Iris pigment epithelial cell (primary cell): ENCODE measurements around the gene INHBC.
"Not testable (repeated sequence)": the region's sequence is repeated elsewhere in the genome, so short reads cannot be mapped to it uniquely, and the experiment has no call there.

Experiments used
- DNase-seq: peaks from one replicate; pipeline ENCODE4 v3.0.0-alpha.2; 2011; ENCODE audit warnings: low read depth

Gene INHBC

DNA sequence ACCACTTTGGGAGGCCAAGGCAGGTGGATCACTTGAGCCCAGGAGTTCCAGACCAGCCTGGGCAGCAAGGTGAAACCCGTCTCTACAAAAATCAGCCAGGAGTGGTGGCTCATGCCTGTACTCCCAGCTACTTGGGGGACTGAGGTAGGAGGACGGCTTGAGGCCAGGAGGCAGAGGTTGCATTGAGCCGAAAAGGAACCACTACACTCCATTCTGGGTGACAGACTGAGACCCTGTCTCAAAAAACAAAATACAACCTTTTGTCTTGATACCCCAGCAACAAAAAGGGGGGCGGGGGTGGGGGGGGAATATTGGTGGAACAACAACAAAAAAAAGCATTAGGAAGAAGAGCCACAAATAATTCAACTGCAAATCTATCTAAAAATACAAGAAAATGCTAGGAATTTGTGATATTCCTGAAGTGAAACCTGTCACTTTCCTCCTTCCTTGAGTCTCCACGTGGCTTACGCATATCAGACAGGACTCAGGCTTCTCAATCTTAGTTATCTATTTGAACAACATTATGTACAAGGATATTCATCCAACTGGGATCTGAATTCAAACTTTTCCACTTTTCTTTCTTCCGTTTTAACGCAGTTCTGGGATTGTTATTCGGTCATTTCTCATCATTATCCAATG, 5.0 kb upstream of the INHBC start:
- DNase-seq: peak; percentile 22

DNA sequence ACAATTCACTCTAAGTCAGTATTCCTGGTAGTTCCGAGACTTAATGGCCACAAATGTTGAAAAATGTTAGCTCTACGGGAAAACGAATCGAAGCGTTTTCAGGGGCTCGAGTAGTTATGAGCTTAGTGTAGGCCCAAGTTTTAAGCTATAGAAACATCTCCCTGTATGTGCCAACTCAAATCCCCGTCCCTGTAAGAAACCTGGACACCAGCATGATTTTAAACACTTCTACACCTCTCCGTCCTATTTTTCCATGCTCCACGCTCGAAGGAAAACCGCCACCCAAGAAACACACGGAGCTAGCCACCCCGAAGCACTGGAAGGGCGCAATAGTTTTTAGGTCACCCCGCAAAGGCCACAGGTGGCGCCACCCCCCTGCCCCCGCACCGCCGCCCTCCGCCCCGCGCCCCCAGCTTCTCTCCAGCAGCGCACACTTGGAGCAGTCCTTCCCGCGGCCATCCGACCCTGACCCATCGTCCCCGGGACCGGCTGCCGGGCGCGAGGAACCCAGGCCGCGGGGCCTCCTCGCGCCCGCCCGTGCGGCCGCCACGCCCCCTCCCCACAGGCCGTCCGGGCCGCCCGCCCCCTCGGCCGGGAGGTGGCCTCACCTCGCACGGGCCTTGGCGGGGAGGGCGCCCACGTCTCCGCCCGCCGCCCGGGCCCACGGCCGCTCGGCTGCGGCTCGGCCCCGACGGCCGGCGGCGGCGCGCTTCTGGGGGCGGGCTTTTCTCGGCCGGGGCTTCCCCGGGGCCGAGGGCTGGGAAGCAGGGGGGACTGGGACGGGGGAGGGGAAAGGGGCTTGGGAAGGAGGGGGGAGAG, 4.3 kb upstream of the INHBC start:
- DNase-seq: peak; percentile 31

DNA sequence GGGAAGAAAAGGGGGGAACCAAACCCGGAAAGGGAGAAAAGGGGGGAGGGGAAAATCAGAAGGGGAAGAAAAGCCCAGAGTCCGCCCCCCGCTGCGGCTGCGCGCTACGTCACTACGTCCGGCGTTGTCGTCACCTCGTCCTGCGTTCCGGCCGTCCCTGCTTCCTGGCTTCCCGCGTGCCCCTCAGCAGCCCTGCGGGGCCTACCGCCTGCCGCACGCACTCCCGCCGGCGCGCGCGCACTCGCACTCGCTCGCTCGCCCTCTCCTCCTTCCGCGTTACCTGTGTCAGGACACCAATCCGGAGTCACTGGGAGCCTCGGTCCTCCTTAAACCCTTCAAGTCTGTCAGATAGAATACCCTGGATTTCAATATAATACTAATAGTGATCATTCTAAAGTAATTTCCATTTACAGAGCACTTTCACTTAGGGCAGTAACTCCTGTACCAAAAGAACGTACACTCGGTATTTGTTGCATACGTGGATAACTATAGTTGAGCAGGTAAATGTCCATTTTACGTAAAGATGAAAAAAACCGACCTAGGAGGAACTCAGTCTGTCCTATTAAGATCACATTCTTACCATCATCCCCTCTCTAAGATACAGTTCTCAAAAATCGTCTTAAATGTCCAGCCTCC, 3.5 kb upstream of the INHBC start, which contains the start of gene R3HDM2:
R3HDM2 (minus strand) TSS at position 113 of the 636 bp plus-strand sequence. CDS start 120,615 bp downstream, outside the sequence.
- peak; percentile 95 for DNase-seq

DNA sequence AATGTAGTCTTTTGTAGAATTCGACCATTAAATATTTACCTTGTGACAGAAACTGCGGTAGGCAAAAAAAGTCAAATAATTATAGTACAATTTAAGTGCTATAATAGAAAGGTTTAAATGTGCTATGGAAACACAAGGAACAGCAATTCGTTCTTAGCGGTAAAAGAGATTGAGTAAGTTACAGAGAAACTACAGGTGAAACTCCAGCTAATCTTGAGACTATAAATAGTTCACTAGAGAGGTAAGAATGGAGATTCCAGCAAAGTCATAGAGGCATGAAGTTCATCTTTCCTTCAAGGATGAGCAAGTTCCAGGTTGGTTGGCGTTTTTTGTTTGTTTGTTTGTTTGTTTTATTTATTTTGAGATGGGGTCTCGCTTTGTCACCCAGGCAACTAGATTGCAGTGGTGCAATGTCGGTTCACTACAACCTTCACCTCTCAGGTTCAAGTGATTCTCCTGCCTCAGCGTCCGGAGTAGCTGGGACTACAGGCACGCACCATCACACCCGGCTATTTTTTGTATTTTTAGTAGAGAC, 2.9 kb upstream of the INHBC start:
- DNase-seq: no peak

DNA sequence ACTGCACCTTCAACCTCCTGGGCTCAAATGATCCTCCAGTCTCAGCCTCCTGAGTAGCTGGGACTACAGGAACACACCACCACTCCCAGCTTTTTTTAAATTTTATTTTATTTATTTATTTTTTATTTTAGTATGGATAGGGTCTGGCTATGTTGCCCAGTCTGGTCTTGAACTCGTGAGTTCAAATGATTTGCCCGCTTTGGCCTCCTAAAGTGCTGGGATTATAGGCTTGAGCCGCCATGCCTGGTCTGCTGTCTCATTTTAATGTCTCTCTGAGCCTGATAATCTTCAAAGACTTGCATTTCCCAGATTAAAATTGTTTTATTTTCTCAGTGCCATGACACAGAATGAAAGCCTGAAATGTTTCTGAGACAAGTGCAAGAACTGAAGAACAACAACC, 1.2 kb upstream of the INHBC start:
- DNase-seq: no peak

DNA sequence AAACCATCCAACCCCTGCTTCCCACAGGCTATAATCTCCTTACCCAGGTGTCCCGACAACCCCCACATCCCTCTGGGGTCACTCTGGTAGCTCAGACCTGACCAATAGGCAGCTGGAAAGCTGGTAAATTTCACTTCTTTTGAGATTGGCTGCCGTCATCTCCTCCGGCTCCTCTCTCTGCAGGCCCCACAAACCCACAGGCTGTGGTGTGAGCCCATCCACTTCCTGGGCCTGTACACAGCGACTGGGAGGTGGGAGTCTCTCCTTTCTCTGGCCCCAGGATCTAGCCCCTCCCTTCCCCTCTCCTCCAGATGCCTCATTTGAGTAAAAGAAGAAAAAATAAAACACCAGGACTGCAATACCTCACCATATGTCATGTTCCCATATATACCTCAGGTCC, 709 bp downstream of the INHBC start:
- DNase-seq: no peak

DNA sequence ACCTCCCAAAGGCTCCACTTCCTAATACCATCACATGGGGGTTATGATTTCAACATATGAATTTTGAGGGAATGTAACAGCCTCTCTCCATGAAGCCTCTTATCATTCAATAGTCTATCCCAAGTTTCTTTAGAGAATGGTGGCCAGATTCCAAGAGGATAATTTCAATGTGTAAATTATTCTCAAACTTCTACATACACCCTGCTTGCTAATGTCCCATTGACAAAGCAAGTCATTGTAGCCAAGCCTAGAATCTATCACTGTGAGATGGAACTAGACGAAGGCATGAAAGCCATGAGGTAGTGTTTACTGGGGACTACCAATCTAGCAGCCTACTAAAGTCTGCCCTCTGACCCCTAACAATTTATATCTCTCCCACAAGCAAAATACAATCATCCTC, 3.8 kb downstream of the INHBC start:
- no peak for DNase-seq

DNA sequence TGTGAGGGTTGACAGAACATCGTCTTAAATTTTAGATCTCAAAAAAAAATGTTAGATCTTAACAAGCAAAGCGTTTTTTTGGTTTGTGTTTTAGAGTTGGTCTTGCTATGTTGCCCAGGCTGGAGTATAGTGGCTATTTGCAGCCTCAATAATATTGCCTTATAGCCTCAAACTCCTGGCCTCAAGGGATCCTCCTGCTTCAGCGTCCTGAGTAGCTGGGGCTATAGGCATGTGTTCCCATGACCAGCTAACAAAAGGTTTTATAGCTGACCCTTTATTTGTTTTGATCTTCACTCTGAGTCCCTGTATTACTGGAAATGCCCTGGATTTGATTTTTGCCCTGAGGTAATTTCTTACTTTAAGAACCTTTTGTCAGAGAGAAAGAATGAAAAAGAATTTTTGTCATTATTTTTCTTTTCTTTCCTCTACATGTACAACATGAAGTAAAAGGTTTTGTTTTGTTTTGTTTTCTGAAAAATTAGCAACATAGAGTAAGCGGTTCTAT, 5.2 kb downstream of the INHBC start:
- no peak for DNase-seq

DNA sequence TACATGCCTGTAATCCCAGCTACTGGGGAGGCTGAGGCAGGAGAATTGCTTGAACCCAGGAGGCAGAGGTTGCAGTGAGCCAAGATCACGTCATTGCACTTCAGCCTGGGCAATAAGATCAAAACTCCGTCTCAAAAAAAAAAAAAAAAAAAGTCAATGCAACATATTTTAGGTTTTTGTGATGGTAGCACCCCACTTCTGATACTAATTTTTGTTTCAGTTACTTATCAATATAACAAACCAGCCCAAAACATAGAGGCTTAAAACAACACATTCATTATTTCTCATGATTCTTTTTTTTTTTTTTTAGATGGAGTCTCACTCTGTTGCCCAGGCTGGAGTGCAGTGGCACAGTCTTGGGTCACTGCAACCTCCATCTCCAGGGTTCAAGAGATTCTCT, 6.8 kb downstream of the INHBC start:
- DNase-seq: not testable (repeated sequence)

DNA sequence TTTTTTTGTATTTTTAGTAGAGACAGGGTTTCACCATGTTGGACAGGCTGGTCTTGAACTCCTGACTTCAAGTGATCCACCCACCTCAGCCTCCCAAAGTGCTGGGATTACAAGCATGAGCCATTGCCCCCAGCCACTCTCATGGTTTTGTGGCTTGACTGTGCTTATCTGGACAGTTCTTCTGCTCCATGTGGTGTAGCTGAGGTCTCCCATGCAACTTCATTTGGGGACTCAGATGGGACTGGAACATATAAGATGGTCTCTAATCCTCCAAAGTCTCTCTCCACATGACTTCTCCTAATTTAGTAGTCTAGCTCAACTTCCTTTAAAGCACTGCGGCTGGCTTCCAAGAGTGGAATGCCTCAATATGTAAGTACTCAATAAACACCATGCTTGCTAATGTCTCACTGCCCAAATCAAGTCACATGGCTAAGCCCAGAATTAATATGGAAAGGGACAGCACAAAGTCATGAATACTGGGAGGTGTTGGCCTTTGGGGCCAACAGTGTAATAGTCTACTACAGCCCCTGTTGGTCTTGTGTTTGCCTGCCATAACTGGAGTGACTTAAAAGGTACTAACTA, 7.4 kb downstream of the INHBC start:
- DNase-seq: no peak

DNA sequence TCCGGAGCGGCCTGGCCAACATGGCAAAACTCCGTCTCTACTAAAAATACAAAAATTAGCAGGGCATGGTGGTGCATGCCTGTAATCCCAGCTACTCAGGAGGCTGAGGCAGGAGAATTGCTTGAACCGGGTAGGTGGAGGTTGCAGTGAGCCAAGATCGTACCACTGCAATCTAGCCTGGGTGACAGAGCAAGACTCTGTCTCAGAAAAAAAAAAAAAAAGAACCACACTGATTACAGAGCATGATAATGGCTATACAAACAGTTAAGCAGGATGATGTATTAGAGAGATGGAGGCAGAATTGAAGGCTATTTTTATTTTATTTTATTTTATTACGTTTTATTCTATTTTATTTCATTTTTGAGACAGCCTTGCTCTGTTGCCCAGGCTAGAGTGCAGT, 9.8 kb downstream of the INHBC start:
- not testable (repeated sequence) for DNase-seq

DNA sequence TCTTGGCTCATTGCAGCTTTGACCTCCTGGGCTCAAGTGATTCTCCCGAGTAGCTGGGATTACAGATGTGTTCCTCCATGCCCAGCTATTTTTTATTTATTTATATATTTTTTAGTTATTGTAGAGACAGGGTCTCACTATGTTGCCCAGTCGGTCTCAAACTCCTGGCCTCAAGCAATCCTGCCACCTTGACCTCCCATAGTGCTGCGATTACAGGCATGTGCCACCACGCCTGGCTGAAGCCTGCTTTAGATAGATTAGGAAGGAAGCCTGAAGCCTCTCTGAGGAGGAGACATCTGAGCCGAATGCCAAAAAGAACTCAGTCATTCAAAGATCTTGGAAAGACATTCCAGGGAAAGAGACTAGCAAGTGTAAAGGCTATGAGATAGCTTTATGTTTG, 10.2 kb downstream of the INHBC start:
- no peak for DNase-seq

DNA sequence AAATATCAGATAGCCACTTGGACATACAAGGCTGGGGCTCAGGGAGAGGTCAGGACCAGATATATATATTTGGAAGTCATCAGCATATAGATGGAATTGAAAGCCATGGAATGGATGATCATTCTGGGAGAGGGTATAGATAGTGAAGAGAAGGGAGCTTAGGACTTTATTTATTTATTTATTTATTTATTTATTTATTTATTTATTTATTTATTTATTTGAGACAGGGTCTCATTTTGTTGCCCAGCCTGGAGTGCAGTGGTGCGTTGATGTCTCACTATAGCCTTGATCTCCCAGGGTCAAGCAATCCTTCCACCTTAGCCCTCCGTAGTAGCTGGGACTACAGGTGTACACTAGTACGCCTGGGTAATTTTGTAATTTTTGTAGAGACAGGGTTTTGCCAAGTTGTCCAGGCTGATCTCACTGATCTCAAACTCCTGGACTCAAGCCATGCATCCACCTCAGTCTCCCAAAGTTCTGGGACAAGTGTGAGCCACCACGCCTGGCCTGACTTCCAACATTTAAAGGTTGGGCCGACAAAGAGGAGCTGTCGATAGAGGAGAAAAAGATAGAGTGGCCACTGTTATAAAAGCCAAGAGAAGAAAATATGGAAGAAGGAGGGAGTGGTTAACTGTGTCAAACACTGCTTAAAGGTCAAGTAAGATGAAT, 11.8 kb downstream of the INHBC start:
- no peak for DNase-seq

DNA sequence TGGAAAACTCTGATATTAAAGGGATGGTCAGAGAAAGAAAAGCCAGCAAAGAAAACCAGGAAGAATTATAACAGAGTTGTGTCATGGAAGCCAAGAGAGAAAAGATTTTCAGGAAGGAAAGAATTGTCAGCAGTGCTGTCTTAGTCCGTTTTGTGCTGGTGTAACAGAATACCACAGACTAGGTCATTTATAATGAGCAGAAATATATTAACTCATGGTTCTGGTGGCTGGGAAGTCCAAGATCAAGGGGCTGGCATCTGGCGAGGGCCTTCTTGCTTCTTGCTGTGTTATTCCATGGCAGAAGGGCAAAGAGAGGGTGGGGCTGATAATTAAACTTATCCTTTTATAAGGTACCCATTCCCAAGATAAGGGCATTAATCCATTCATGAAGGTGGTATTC, 14.1 kb downstream of the INHBC start:
- DNase-seq: no peak

DNA sequence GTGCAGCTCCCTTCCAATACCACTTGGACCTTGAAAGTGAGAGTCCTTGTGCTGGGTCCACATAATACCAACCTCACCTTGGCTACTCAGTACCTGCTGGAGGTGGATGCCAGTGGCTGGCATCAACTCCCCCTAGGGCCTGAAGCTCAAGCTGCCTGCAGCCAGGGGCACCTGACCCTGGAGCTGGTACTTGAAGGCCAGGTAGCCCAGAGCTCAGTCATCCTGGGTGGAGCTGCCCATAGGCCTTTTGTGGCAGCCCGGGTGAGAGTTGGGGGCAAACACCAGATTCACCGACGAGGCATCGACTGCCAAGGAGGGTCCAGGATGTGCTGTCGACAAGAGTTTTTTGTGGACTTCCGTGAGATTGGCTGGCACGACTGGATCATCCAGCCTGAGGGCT, 14.8 kb downstream of the INHBC start:
- no peak for DNase-seq

DNA sequence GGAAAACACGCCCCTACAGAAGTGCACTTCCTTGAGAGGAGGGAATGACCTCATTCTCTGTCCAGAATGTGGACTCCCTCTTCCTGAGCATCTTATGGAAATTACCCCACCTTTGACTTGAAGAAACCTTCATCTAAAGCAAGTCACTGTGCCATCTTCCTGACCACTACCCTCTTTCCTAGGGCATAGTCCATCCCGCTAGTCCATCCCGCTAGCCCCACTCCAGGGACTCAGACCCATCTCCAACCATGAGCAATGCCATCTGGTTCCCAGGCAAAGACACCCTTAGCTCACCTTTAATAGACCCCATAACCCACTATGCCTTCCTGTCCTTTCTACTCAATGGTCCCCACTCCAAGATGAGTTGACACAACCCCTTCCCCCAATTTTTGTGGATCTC, 15.5 kb downstream of the INHBC start:
- no peak for DNase-seq

DNA sequence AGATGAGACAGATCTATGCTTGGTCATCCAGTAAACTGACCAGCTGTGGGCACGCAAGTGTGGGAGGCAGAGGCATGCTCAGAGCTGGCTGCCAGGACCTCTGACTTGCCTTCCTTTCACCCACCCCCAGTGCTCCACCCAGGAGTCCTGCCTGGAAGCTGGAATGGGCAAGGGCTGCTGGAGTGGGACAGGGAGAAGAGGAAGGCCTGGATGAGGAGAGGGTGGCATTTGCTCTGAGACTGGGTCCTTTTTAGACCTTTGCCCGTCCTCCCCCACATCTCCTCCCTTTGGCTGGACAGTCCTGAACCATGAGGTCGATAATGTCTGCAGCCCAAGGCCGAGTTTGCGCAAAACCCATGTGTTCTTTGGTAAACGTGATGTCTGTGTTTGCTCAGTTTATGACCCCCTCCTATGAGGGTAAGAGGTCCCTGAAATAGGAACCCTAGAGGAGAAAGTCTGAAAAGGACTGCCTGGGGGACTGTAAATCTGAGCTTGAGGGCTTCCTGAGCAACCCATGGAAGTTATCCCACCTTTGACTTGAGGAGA, 16.7 kb downstream of the INHBC start:
- no peak for DNase-seq

DNA sequence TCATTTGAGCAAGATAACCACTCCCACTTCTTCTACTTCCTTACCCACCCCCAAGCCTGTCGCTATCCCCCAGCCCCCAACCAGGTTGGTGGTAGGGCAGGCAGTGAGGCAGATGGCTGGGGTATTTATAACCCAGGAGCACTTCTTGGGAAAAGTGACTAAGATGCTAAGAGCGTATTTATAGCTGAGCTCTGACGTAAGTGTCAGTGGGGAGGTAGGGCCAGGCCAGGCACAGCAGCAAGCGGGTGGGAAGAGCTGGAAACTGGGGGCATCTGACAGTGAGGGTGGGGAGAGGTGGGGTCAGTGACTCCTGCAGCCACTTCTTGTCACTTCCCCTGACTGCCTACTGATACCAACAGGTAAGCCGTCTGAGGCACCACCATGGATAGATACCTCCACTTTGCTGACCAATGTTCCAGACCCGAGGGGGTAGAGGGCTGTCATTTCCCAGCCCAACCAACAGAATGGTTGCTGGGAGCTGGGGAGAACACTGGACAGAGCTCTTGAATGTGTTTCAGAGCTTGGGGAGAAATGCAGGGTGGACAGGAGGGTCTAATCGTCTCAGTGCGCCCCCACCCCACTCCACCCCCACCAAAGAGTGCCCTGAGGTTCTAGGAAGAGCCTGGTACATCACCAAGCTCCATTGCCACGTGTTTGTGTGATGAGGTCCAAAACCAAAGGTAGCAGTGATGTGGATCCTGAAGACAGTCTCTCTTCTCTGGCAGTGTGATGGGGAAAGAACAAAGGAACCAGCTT, 17.8 kb downstream of the INHBC start:
- DNase-seq: peak; percentile 89

DNA sequence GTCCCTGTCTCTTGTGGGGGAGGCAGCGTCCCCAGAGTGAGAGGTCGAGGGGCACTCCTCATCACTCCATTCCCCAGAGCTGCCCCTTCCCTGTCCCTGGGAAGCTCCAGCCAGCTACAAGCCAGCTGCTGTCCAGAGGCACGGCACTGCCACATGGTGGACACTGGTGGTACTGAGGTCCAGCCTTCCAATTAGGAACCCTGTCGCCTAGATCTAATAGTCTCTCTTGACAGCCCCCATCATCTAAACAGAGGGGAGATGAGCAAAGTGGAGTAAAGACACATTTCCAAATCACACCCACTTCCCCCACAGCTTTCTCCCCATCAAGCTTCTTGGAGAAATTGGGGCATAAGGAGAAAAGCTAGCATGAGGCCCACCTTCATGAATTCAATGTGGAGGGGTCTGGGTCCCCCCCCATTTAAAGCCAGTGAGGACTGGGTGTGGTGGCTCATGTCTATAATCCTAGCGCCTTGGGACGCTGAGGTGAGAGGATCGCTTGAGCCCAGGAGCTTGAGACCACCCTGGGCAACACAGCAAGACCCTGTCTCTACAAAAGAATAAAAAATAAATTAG, 18.4 kb downstream of the INHBC start:
- DNase-seq: peak; percentile 68

DNA sequence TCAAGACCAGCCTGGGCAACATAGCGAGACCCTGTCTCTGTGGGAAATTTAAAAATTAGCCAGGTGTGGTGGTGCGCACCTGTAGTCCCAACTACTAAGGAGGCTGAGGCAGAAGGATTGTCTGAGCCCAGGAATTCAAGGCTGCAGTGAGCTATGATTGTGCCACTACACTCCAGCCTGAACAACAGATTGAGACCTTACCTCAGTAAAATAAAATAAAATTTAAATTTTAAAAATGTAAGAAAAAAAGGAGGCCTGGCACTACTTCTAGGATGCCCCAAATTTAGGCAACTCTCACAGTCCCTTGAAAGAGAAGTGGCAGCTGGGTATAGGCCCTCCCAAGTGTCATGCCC, 19.6 kb downstream of the INHBC start:
- DNase-seq: no peak
